Activated CD8-positive, alpha-beta memory T cell treated with anti-CD3 and anti-CD28 coated beads, Interleukin-2, amount 50 U/mL, for 48 hours (primary cell): ENCODE results near the gene GAREM1.

Experiments
- DNase-seq: peaks from one replicate; pipeline ENCODE4 v3.0.0-alpha.2; 2020

The GAREM1 gene

DNA sequence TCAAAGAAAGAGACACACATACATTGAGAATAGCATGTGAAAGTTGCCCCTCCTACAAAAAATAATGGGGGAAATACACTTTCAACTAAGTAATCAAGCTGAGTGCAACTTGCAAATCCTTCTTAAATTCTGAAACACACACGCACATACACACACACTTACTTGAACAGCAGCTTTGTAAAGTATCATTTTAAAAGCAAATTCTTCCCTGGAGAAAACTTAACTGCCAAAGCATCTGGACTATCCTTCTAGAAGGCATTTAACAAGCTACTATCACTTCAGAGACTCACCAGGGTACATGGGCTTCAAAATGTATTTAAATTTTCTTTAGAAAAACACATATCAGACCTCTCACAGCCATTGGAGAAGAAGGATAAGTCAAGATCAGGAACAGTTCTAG, 15.3 kb downstream of the GAREM1 start:
- no peak for DNase-seq

DNA sequence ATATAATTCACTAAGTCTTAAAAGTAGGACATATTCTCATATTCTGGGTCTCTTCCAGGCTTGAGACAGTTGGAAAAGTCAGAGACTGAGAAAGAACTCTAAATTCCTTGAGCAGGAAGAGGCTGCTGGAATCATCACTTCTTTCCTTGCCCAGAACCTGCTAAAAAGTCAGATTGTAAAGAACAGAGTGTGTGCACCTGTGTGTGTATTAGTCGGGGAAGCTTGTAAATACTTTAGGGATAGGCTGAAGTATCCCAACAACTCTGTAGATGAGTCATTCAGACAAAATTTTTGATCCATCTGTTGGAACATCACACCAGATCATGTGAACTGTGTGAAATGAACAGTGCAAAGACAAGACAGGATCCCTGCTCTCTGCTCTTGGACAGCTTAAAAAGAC, 16.1 kb downstream of the GAREM1 start:
- no peak for DNase-seq

DNA sequence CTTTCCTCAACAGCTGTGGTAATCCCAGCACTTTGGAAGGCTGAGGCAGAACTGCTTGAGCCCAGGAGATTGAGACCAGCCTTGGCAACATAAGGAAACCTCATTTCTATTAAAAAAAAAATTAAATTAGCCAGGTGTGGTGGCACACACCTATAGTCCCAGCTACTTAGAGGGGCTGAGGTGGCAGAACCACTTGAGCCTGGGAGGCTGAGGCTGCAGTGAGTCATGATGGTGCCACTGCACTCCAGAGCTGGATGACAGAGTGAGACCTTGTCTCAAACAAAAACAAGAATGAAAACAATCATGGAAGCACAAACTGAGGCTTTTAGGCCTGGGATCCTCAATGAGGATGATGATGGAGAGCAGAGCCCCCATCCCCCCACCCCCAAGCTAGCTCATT, 19.8 kb downstream of the GAREM1 start:
- DNase-seq: no peak

DNA sequence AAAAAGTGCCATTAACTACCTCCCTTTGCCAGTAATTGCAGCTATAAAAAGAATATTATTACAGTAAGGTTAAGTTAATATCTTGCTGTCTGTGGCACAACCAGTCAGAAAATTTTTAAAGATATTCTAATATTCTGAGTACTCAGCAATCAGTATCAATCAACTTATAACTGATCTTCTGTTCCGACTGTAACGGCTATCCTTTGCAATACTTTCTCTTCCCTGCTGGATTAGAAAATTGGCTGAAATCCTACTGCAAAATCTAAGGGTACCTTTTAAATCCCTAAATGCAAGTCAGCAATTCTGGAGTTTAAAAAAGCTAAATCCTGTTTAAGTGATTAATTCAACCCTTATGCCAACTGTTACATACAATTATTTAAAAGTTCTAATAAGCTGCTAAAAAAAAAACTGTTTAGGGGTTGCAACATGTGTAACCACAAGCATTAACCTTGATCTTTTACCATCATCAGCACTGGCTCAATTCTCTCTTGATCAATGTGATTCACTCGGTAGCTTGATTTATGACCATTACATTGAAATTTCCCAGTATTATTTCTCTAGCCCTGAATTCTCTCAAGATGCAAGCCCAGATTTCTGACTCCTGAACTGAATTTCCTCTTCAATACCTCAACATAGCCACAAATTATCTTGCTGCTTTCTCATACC, 20.5 kb downstream of the GAREM1 start:
- DNase-seq: no peak

DNA sequence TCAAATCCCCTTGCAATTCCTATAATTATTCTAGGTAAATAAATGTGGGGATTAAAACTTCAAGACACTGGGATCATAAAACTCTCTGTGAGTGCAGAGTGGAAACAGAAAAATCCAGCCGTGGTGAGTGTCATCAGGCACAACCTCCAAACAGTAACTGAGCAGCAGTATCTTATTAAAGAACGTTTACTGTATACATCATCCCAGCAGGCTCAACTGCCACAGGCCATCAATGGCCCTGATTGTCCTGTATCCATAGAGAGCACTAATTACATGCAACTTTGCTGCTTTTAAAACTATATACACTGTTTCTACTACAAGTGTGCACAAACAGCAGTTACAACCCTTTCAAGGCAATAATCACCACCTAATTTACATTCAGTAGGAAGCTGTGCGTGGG, 23.9 kb downstream of the GAREM1 start:
- DNase-seq: no peak

DNA sequence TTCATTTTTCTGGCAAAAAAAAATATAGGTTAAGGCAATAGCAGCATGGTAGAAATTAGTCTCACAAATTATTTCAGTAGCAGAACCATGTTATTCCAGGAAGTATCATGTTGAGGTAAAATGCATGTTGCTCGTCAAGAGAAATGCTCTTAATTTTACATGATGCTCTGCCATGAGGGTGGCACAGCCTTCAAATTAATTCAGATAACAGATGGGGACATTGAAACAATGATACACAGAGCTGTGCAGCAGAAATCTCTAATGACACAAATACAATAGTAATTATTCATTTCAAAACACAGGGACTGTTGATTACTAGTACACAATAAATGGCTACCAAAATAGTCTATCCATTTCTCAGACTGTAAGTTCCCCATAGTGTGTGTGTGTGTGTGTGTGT, 24.8 kb downstream of the GAREM1 start:
- no peak for DNase-seq

DNA sequence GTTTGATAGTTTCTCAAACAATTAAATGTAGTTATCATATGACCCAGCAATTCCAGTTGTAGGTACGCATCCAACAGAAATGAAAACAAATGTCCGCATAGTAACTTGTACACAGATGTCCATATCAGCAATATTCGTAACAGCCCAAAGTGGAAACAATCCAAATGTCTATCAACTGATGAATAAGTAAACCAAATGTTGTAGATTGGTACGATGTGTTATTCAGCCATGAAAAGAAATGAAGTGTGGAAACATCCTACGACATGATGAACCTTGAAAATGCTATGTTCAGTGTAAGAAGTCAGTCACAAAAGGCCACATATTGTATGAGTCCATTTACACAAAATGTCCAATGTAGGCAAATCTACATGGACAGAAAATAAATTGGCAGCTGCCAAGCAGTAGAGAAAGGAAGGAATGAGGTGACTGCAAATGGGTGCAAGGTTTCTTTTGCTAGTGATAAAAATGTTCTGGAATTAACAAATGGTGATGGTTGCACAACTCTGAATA, 26.9 kb downstream of the GAREM1 start:
- no peak for DNase-seq

DNA sequence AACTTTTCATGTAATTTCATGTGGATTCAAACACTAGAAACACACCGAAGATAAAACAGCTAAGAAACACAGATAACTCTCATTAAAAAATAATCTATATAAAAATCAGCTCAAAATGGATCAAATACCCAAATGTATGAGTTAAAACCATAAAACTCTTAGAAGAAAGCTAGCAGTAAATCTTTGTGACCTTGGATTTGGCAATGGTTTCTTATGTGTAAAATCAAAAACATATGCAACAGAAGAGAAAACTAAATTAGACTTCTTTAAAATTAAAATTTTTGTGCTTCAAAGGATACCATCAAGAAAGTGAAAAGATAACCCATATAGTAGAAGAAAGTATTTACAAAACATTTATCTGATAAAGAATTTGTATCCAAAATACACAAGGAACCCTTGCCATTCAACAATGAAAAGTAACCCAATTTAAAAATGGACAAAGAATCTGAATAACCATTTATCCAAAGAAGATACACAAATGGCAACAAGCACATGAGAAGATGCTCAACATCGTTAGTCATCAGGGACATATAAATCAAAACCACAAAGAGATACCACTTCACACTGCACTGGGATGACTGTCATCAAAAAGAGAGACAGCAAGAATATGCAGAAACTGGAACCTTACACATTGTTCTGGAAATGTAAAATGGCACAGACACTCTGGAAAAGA, 27.5 kb downstream of the GAREM1 start:
- no peak for DNase-seq

DNA sequence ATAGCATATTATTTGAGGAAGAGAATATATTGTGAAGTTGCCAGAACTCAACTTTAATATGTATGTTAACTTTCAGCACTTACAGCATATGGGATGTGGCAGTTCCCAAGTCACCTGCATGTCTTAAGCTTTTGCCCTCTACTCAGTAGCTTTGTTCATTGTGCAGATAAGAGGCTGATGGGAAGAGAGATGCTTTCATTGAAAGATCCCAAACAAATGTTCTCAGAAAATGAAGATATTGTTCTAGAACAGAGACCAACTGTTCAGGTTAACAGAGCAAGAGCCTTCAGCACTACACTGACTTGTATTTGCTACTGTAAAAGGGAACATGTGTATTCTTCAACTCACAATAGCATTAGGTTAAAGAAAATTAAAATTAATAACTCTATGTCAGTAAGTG, 28.1 kb downstream of the GAREM1 start:
- no peak for DNase-seq

DNA sequence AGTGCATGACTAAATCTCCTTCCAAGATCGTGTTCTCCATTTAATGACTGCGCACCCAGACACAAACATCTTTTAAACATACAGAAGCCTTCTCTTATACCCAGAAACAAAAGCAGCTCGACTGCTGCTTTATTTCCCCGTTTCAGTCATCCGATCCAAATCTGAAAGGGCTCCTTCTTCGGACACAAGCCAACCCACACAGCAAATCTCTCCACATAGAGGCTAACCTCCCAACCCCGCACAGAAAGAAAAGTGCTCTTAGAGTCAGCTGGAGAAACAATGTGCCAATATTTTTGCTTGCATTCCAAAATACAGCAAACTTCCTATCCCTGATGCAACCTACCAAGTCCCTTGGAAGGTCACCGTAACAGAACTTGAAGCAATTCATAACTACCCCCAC, 29.1 kb downstream of the GAREM1 start:
- DNase-seq: no peak

DNA sequence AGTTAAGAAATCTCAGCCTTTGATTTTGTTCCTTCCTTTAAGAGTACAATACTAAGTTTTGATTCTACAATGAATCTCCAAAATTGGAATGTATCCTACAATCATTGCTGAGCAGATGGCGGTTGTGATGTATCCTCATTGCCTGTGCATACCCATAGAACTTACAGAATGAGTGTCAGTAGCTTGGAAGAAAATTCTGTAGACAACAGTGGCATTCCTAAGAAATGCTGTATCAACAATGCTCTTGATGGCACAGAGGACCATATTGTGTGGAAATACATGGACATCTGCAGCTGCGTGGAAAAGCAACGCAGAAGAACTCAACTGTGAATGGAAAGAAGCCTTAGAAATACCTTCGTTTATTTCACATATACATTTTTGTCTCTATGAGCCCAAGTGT, 30.2 kb downstream of the GAREM1 start:
- no peak for DNase-seq

DNA sequence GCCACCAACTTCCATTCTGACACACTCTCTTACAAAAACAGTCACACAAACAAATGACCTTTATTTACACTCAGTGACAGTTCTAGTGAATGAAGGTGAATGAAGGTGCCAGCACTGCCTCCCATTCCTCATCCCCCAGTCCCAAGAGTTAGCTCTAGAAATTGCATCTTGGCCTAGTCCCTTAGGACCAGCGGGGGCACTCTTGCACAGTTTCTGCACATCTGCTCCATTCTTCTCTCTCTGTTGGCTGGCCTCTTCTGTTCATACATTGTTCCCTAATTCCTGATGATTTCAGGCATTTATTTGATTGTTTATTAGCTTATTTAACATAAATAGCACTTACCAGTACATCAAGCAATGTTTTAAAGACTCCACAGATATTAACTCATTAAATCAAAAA, 30.9 kb downstream of the GAREM1 start:
- DNase-seq: no peak

DNA sequence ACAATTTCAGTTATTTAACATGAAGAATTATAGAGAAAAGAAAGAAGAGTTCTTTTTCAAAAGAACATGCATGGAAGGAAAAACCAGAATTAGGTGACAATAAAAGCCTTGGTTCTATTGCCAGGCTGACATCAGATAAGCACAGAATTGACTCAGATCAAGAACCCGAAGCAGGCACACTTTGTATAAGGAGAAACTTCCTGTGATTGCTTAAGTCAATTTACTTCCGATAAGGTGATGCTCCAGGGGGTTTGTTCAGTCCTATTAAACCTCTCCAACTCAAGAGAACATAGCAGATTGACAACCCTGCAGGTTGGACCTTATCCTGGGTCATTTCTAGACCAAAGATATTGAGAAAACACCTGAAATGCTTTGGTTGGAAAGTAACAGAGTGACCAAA, 31.4 kb downstream of the GAREM1 start:
- DNase-seq: no peak

DNA sequence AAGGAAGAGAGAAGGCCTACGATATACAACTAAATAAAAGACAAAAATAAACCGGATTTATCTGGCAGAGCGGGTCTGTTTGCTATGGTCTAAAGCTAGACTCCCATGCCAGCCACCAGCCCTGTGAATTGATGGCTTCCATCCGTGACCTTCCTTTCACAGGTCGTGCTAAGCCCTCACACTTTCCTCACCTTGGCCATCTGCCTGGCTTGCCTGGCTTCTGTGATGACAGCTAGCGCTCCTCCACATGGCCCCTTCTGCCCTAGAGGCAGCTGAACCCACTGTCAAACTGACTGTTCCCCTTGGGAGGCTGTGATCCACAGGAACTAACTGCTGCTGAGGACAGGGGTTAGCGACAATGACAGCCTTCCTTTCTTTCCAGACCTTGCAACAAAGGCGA, 32.5 kb downstream of the GAREM1 start:
- DNase-seq: no peak

DNA sequence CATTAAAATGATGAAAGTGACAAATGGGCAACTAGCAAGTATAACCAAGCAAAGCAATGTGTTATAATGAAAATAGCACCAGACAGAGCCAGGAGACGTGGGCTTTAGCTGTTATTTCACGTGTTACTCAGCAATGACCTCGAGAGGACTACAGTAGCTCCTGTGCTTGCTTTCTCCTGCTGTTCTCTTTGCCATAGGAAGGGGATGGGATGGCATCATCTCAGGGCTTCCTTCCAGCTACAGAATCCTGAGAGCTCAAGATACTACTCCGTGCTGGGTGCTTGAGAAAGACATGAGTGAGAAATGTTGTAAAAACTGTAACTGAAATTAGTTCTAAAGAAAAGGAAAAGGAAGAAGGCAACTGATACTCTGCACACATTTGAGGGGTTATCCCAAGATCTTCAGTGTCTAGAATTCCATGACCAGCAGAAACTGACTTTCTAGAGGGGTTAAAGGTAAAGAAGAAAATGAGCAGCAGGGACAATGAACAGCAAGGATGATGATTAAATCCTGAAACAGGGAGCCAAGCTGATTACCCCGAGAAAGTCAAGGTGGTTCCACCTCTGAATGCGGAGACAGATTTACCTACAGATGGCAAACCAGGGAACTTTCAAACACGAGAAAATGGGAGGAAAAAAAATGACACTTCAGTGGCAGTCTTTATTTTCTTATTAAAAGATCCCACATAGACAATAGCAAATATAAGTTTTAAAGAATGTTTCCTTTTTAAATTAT, 33.4 kb downstream of the GAREM1 start:
- no peak for DNase-seq

DNA sequence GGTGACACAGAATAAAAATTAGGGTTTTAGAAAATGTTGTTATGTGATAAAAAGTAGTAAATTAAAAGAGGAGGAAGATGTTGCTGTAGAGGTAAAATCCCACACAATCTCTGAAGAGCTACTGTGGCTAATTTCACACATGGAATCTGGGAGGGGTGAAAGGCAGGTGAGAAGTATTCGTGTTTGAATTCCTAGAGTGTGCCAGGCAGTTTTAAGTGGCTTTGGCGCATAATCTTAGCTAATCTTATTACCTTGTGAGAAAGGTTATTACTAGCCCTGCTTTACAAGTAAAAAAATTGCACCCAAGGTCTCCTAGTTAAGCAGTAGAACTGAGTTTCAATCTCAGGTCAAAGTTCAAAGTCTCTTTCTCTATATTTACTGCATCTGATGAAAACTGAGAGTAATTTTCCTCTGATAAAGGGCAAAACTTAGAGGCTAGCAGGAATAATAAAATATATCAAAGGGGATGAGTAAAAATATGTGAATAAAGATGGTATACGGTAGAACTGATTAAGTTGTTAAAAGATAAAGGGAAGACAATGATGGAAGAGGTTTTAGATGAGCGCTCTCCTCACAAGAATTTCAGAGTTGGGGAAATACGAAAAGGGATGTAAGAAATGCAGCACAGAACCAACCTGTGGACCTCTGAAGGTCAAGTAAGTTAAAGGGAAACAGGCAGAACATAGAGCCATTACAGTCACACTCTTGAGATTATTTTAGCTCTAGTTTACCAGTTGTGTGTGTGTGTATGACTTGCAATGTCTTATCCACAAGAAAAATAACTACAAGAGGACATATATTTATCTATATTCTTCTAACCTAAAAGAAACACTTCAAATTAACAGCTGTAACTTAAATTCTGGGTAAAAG, 34.8 kb downstream of the GAREM1 start:
- DNase-seq: no peak

DNA sequence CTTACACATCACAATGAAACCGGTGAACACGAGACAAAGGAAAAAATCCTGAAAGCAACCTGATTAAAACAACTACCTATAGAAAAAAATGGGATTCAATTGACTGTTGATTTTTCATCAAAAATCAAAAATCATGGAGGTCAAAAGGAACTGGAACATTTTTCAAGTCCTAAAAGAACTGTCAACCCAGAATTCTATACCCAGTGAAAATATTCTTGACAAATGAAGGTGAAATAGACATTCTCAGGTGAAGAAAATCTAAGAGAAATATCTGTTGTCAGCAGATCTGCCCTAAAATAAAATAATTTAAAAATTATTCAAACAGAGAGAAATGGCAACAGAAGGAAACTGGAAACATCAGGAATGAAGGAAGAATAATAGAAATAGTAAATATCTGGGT, 38.9 kb downstream of the GAREM1 start:
- DNase-seq: no peak

DNA sequence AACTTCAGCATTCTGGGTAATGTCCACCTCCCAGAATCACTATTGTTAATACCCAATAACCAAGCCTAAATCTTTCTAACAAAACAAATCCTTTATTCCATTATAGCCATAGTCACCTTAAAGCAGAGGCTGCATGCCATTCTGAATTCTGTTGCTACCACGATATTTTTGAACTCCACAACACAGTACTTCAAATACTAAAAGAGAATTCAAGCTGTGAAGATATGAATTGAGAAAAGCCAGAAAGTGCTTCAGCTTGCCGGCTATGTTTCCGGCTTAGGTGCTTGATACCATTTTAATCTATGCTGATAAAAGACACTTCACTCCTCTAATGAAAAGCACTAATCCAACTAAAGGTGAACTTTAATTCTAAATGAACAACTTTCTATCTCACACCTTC, 41.3 kb downstream of the GAREM1 start:
- no peak for DNase-seq

DNA sequence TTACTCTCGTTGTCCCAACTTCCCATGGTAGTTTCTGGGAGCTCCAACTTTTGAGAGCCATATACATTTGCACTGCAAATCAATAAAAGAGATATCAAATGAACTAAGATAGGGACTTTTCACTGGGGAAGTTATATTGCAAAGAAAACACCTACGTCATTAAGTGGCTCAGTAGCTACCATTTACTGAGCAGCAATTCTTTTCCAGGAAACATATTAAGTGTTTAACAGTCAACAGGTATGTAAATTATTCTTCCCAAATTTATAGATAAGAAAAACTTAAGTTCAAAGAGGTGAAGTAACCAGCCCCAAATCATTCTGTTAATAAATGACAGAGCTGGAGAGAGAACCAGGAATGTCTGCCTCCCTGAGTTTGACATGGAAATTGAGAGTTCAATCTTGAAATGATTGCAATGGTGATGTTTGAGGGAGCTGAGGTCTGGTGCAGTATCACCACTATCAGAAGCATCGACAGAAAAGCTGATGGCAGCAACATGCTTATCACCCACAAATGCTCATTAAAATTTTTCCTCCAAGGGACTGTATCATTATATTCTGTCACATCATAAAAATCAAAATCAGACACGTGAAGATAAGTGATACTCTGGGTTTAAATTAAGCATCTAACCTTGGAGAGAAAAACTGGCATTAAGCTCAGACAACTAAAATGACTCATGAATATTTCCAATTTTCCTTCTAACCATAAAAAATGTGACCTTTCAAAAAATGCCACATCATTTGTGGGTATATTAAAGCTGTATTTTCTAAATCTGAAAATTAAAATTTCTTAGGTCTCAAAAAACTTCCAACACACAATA, 43.4 kb downstream of the GAREM1 start:
- no peak for DNase-seq

DNA sequence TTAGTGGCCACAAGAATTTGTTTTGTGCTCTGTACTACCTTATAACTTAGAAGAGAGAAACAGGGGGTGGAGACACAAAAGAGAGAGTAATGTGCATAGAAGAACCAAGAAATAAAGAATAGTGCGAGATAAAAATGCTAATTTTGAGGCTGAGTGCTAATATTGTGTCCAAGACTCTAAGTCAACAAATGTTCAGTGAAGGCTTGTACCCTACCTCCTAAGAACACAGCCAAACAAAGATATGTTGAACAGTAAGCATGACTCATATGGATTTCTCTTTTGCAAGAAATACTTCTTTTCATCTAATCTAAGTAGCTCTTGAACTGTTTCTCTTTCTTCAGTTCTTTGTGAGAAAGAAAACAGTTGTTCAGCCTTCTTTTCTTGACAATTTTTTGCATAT, 45.2 kb downstream of the GAREM1 start:
- no peak for DNase-seq

DNA sequence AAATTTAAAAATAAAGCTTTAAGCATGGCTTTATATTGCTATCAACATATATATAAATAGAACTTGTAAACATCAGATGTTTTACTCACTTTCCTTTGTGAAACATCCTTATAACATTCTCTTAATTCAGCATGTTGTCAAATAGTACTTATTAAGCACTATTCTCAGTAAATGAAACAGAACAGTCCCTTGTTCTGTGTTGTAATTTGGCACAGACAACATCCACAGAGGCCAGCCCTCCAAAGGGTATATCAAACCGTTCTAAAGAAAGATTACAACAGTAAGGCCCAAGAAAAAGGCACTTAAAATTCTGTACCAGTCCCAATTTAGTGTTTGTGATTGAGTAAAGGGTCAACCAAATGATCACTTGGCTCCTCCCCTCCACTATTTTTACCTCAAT, 46.0 kb downstream of the GAREM1 start:
- no peak for DNase-seq
